Measurements from ENCODE around the gene ZNF189. TPM values are rescaled to one million over a fixed set of nuclear protein-coding genes. Genes with fewer than 3 reads are reported as not detected.

The ZNF189 gene
- total and polyA plus RNA-seq, 2 donors: 13.6 to 16.2 TPM

DNA sequence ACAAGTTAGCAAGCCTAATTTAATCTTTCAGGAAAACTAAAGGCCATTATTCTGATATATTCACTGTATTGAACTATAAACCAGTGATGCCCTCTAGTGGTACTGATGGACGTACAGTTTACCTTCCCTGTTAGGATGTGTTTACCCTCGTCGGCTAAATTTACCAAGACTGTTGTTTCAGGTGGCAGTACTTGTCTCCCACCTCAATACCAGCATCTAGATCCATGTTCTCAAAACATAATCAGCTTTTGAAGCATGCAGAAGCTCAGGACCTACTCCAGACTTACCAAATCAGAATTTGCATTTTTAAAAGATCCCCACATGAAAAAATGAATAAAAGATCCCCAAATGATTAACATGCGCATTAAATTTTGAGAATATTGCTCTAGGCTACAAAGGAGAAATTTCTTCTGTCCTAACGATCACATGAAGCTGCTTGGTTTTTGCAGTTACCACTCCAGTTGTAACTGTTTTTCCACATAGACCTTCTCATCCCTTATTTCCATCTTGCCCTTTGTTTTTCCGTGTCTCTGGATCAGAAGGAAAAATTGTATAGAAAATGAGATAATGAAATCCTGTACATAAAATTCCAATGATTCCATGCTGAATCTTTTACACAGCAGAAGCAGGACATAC, 10.7 kb upstream of the ZNF189 start:
- Histone ChIP-seq H3K4me1 (ENCODE audit: control insufficient read depth in 2 of 2, insufficient read depth in 2 of 2, low read length in 2 of 2) (no peaks in the 10 kb centered on the region), H3K27me3 (ENCODE audit: control insufficient read depth in 2 of 2, insufficient read depth in 1 of 2, low read length in 1 of 2) (no peaks in the 10 kb centered on the region), H3K27ac (ENCODE audit: low read depth in 1 of 2, low read length in 1 of 2) (no peak overlapping the region), H3K36me3 (ENCODE audit: control insufficient read depth in 2 of 2, insufficient read depth in 2 of 2, low read length in 1 of 2) (peaks cover 7 to 21% of the 10 kb centered on the region in 2 donors), H3K4me3 (ENCODE audit: low read length in 2 of 2) (no peak overlapping the region), H3K9me3 (ENCODE audit: control insufficient read depth in 2 of 2, insufficient read depth in 1 of 2, low read length in 1 of 2) (no peaks in the 10 kb centered on the region)
- peak in 1 of 9 donors; percentile 33 for DNase-seq (ENCODE audit: low read depth in 6 of 9, low spot score in 9 of 9)
- 75% methylated on average over 6 of the region's 6 CpGs for WGBS

GRCh38 chr9:101388507-101388993, 10.1 kb upstream of the ZNF189 start:
- Histone ChIP-seq H3K9me3 (ENCODE audit: control insufficient read depth in 2 of 2, insufficient read depth in 1 of 2, low read length in 1 of 2) (no peaks in the 10 kb centered on the region), H3K27me3 (ENCODE audit: control insufficient read depth in 2 of 2, insufficient read depth in 1 of 2, low read length in 1 of 2) (no peaks in the 10 kb centered on the region), H3K36me3 (ENCODE audit: control insufficient read depth in 2 of 2, insufficient read depth in 2 of 2, low read length in 1 of 2) (peaks cover 7 to 21% of the 10 kb centered on the region in 2 donors), H3K4me1 (ENCODE audit: control insufficient read depth in 2 of 2, insufficient read depth in 2 of 2, low read length in 2 of 2) (no peaks in the 10 kb centered on the region), H3K4me3 (ENCODE audit: low read length in 2 of 2) (no peak overlapping the region), H3K27ac (ENCODE audit: low read depth in 1 of 2, low read length in 1 of 2) (no peak overlapping the region)
- WGBS: 98% methylated on average over 2 of the region's 2 CpGs
- no peak for DNase-seq (ENCODE audit: low read depth in 6 of 9, low spot score in 9 of 9)

DNA sequence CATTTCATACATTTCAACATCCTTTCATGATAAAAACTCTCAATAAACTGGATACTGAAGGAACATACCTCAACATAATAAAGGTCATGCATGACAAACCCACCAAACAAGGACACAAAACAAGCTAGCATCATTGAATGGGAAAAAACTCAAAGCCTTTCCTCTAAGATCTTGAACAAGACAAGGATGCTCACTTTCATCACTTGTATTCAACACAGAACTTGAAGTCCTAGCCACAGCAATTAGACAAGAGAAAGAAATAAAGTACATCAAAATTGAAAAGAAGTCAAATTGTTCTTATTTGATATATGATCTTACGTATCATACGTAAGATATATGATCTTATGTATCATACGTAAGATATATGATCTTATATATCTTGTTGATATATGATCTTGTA, 5.5 kb upstream of the ZNF189 start:
- peaks cover 7 to 23% of the 10 kb centered on the region in 2 donors for H3K36me3 ChIP-seq (ENCODE audit: control insufficient read depth in 2 of 2, insufficient read depth in 2 of 2, low read length in 1 of 2)
- DNase-seq (ENCODE audit: low read depth in 6 of 9, low spot score in 9 of 9): no peak
- H3K4me3 ChIP-seq (ENCODE audit: low read length in 2 of 2): no peak overlapping the region
- no peaks in the 10 kb centered on the region for H3K27me3 ChIP-seq (ENCODE audit: control insufficient read depth in 2 of 2, insufficient read depth in 1 of 2, low read length in 1 of 2)
- WGBS: 98% methylated on average over 3 of the region's 3 CpGs
- H3K4me1 ChIP-seq (ENCODE audit: control insufficient read depth in 2 of 2, insufficient read depth in 2 of 2, low read length in 2 of 2): peaks cover 2% of the 10 kb centered on the region in 2 donors
- H3K9me3 ChIP-seq (ENCODE audit: control insufficient read depth in 2 of 2, insufficient read depth in 1 of 2, low read length in 1 of 2): no peaks in the 10 kb centered on the region
- H3K27ac ChIP-seq (ENCODE audit: low read depth in 1 of 2, low read length in 1 of 2): no peak overlapping the region

DNA sequence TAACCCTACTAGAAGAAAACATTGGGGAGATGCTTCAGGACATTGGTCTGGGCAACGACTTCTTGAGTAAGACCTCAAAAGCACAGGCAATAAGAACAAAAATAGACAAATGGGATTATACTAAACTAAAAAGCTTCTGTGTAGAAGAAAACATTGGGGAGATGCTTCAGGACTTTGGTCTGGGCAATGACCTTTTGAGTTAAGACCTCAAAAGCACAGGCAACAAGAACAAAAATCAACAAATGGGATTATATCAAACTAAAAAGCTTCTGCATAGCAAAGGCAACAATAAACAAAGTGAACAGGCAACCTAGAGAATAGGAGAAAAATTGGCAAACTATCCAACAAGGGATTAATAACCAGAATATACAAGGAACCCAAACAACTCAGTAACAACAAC, 4.0 kb upstream of the ZNF189 start:
- H3K27me3 ChIP-seq (ENCODE audit: control insufficient read depth in 2 of 2, insufficient read depth in 1 of 2, low read length in 1 of 2): no peaks in the 10 kb centered on the region
- H3K36me3 ChIP-seq (ENCODE audit: control insufficient read depth in 2 of 2, insufficient read depth in 2 of 2, low read length in 1 of 2): peaks cover 7 to 13% of the 10 kb centered on the region in 2 donors
- H3K27ac ChIP-seq (ENCODE audit: low read depth in 1 of 2, low read length in 1 of 2): no peak overlapping the region
- H3K9me3 ChIP-seq (ENCODE audit: control insufficient read depth in 2 of 2, insufficient read depth in 1 of 2, low read length in 1 of 2): no peaks in the 10 kb centered on the region
- no peak overlapping the region for H3K4me3 ChIP-seq (ENCODE audit: low read length in 2 of 2)
- 95% methylated on average over 1 of the region's 1 CpG for WGBS
- H3K4me1 ChIP-seq (ENCODE audit: control insufficient read depth in 2 of 2, insufficient read depth in 2 of 2, low read length in 2 of 2): peaks cover 7 to 8% of the 10 kb centered on the region in 2 donors
- DNase-seq (ENCODE audit: low read depth in 6 of 9, low spot score in 9 of 9): no peak

GRCh38 chr9:101397746-101398067, 944 bp upstream of the ZNF189 start:
- H3K27ac ChIP-seq (ENCODE audit: low read depth in 1 of 2, low read length in 1 of 2): peak overlapping the region in 1 of 2 donors; percentile 81
- peaks cover 0 to 12% of the 10 kb centered on the region in 2 donors for H3K36me3 ChIP-seq (ENCODE audit: control insufficient read depth in 2 of 2, insufficient read depth in 2 of 2, low read length in 1 of 2)
- 15% methylated on average over 4 of the region's 4 CpGs for WGBS
- H3K27me3 ChIP-seq (ENCODE audit: control insufficient read depth in 2 of 2, insufficient read depth in 1 of 2, low read length in 1 of 2): no peaks in the 10 kb centered on the region
- H3K9me3 ChIP-seq (ENCODE audit: control insufficient read depth in 2 of 2, insufficient read depth in 1 of 2, low read length in 1 of 2): no peaks in the 10 kb centered on the region
- peaks cover 12 to 16% of the 10 kb centered on the region in 2 donors for H3K4me1 ChIP-seq (ENCODE audit: control insufficient read depth in 2 of 2, insufficient read depth in 2 of 2, low read length in 2 of 2)
- peak overlapping the region; percentile 82 to 86 for H3K4me3 ChIP-seq (ENCODE audit: low read length in 2 of 2)
- DNase-seq (ENCODE audit: low read depth in 6 of 9, low spot score in 9 of 9): peak in 1 of 9 donors; percentile 2

DNA sequence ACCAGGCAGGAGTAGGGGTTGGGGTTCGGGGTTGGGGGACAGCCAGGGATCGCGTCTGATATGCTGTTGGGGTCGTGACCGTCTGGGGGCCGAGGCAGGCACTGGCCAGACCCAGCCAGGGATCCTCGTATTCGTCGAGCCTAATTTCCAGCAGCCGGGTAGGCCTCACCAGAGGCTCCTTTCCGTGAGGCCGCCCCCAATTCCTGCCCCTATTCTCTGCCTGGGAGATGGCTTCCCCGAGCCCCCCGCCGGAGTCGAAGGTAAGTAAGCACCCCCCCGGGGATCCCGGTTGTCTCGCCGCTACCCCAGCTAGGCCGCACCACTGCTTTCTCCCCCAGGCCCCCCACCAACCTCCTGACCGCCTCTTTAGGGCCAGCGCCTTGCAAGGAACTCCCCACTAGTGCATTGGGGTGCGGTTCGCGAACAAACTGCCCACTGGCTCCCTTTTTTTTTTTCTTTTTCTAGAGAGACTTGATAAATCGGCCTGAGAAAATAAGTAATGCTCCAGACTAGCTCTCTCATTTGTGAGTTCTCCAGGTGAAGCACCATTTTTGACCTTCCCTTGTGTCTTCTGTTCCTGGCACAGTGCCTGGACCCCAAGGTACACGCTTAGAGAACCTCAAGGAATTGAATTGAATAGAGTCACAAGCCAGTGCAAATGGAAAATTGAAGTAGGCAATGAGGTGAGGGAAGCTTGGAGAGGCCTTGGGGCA, 435 bp downstream of the ZNF189 start:
- Histone ChIP-seq H3K9me3 (ENCODE audit: control insufficient read depth in 2 of 2, insufficient read depth in 1 of 2, low read length in 1 of 2) (no peaks in the 10 kb centered on the region), H3K27ac (ENCODE audit: low read depth in 1 of 2, low read length in 1 of 2) (peak overlapping the region; percentile 61 to 79), H3K36me3 (ENCODE audit: control insufficient read depth in 2 of 2, insufficient read depth in 2 of 2, low read length in 1 of 2) (peaks cover 10 to 24% of the 10 kb centered on the region in 2 donors), H3K4me3 (ENCODE audit: low read length in 2 of 2) (peak overlapping the region; percentile 82 to 86), H3K27me3 (ENCODE audit: control insufficient read depth in 2 of 2, insufficient read depth in 1 of 2, low read length in 1 of 2) (no peaks in the 10 kb centered on the region), H3K4me1 (ENCODE audit: control insufficient read depth in 2 of 2, insufficient read depth in 2 of 2, low read length in 2 of 2) (peaks cover 12 to 16% of the 10 kb centered on the region in 2 donors)
- peak in 4 of 9 donors; percentile 13 to 45 (median 30) for DNase-seq (ENCODE audit: low read depth in 6 of 9, low spot score in 9 of 9)
- WGBS: 2% methylated on average over 28 of the region's 28 CpGs

DNA sequence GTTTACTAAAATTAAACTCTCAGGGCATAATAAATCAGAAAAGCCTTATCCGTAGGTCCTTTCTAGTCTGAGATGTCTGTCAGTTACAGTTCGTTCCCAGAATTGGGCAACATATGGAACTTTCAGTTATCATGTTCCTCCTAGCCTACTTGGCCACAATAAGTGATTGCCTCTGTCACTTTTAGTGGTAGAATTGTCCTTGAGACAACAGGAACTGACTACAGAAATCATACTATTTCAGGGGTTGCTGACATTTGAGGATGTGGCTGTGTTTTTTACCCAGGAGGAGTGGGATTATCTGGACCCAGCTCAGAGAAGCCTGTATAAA, 956 bp downstream of the ZNF189 start:
- DNase-seq (ENCODE audit: low read depth in 6 of 9, low spot score in 9 of 9): peak in 2 of 9 donors; percentile 13 to 24
- Histone ChIP-seq H3K9me3 (ENCODE audit: control insufficient read depth in 2 of 2, insufficient read depth in 1 of 2, low read length in 1 of 2) (no peaks in the 10 kb centered on the region), H3K4me3 (ENCODE audit: low read length in 2 of 2) (peak overlapping the region; percentile 82 to 86), H3K4me1 (ENCODE audit: control insufficient read depth in 2 of 2, insufficient read depth in 2 of 2, low read length in 2 of 2) (peaks cover 12 to 16% of the 10 kb centered on the region in 2 donors), H3K27me3 (ENCODE audit: control insufficient read depth in 2 of 2, insufficient read depth in 1 of 2, low read length in 1 of 2) (no peaks in the 10 kb centered on the region), H3K36me3 (ENCODE audit: control insufficient read depth in 2 of 2, insufficient read depth in 2 of 2, low read length in 1 of 2) (peaks cover 10 to 22% of the 10 kb centered on the region in 2 donors), H3K27ac (ENCODE audit: low read depth in 1 of 2, low read length in 1 of 2) (no peak overlapping the region)
- WGBS: 12% methylated on average over 2 of the region's 2 CpGs

DNA sequence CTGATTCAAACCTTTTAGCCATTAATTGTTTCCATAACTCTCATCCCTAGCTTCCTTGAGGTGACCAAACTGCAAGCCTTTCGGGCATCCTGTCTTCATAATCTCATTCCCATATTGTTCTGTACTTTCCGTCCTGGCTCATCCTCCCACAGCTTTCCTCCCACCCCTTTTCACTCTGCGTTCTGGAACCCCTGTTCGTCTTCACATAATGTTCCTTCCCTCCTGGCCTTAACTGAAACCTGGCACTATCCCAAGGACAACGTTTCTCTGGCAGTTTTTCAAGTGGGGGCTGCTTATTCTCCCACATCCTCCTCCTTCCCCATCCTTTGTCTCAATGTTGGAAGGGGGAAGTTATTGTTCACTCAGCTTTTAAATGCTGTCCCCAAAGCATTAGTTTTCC, 1.5 kb downstream of the ZNF189 start:
- peak overlapping the region; percentile 82 to 86 for H3K4me3 ChIP-seq (ENCODE audit: low read length in 2 of 2)
- no peaks in the 10 kb centered on the region for H3K9me3 ChIP-seq (ENCODE audit: control insufficient read depth in 2 of 2, insufficient read depth in 1 of 2, low read length in 1 of 2)
- peaks cover 12 to 16% of the 10 kb centered on the region in 2 donors for H3K4me1 ChIP-seq (ENCODE audit: control insufficient read depth in 2 of 2, insufficient read depth in 2 of 2, low read length in 2 of 2)
- H3K27ac ChIP-seq (ENCODE audit: low read depth in 1 of 2, low read length in 1 of 2): no peak overlapping the region
- no peaks in the 10 kb centered on the region for H3K27me3 ChIP-seq (ENCODE audit: control insufficient read depth in 2 of 2, insufficient read depth in 1 of 2, low read length in 1 of 2)
- peaks cover 10 to 23% of the 10 kb centered on the region in 2 donors for H3K36me3 ChIP-seq (ENCODE audit: control insufficient read depth in 2 of 2, insufficient read depth in 2 of 2, low read length in 1 of 2)
- DNase-seq (ENCODE audit: low read depth in 6 of 9, low spot score in 9 of 9): no peak
- 75% methylated on average over 5 of the region's 5 CpGs for WGBS

DNA sequence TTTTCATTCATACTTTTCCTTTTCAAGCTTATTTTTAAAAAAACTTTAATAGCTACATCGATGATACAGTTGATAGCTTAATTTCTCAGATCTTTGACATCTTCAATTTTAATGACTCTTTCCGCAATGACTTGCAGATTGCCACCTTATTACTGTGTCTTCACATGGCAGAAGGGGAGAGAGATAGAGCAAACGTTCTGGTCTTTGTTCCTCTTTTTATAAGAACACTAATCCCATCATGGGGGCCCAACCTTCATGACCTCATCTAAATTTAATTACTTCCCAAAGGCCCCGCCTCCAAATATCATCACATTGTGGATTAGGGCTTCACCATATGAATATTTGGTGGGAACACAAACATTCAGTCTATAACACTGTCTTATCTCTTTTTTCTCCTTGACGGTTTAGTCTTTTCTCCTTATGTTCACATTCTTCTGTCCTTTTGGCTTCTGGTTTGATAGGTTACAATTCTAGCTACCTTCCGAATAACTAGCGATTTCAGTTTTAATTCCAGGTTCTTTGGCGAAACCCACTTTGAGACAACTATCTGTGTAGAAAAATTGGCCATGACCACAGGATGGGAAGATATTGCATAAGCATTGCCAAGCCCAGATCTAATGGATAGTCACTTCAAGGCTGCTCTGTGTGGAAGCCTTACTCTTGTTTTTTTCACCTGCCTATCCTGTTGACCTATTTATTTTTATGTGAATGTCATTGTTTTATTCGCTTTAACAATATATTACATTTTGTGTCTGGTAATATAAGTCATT, 5.0 kb downstream of the ZNF189 start:
- H3K4me3 ChIP-seq (ENCODE audit: low read length in 2 of 2): no peak overlapping the region
- H3K9me3 ChIP-seq (ENCODE audit: control insufficient read depth in 2 of 2, insufficient read depth in 1 of 2, low read length in 1 of 2): peaks cover 4 to 11% of the 10 kb centered on the region in 2 donors

More for the DNA sequence above, 5.0 kb downstream of the ZNF189 start:
- Histone ChIP-seq H3K36me3 (ENCODE audit: control insufficient read depth in 2 of 2, insufficient read depth in 2 of 2, low read length in 1 of 2) (peaks cover 28 to 49% of the 10 kb centered on the region in 2 donors), H3K27ac (ENCODE audit: low read depth in 1 of 2, low read length in 1 of 2) (no peak overlapping the region), H3K4me1 (ENCODE audit: control insufficient read depth in 2 of 2, insufficient read depth in 2 of 2, low read length in 2 of 2) (peaks cover 10 to 14% of the 10 kb centered on the region in 2 donors), H3K27me3 (ENCODE audit: control insufficient read depth in 2 of 2, insufficient read depth in 1 of 2, low read length in 1 of 2) (no peaks in the 10 kb centered on the region)
- DNase-seq (ENCODE audit: low read depth in 6 of 9, low spot score in 9 of 9): no peak
- WGBS: 96% methylated on average over 9 of the region's 9 CpGs
